Measurements from ENCODE around the gene LSG1.
"Not testable (repeated sequence)": the region's sequence is repeated elsewhere in the genome, so short reads cannot be mapped to it uniquely, and the experiment has no call there.

Gene LSG1

GRCh38 chr3:194615226-194615625, 56.8 kb downstream of the LSG1 start:
- no peak for DNase-seq

GRCh38 chr3:194612221-194612620, 59.8 kb downstream of the LSG1 start:
- peak in 1 of 2 experiments; percentile 4 for DNase-seq

GRCh38 chr3:194610689-194611088, 61.3 kb downstream of the LSG1 start:
- DNase-seq: no peak

- no peak for DNase-seq
Observed at GRCh38 chr3:194609601-194610000, 62.4 kb downstream of the LSG1 start.

- DNase-seq: no peak
Observed at GRCh38 chr3:194608981-194609380, 63.0 kb downstream of the LSG1 start.

GRCh38 chr3:194607592-194608389, 64.2 kb downstream of the LSG1 start:
- DNase-seq: no peak

GRCh38 chr3:194606941-194607340, 65.0 kb downstream of the LSG1 start:
- no peak for DNase-seq

GRCh38 chr3:194606163-194606562, 65.8 kb downstream of the LSG1 start:
- DNase-seq: no peak

- not testable (repeated sequence) for DNase-seq
Observed at GRCh38 chr3:194605314-194605713, 66.7 kb downstream of the LSG1 start.

GRCh38 chr3:194604837-194605236, 67.2 kb downstream of the LSG1 start:
- peak; percentile 13 to 52 for DNase-seq

- DNase-seq: no peak
Observed at GRCh38 chr3:194604126-194604525, 67.9 kb downstream of the LSG1 start.

- no peak for DNase-seq
Observed at GRCh38 chr3:194602669-194603171, 69.3 kb downstream of the LSG1 start.

- DNase-seq: no peak
Observed at GRCh38 chr3:194598771-194599557, 73.0 kb downstream of the LSG1 start.

- DNase-seq: no peak
Observed at GRCh38 chr3:194596906-194597305, 75.1 kb downstream of the LSG1 start.

- no peak for DNase-seq
Observed at GRCh38 chr3:194592798-194593752, 78.9 kb downstream of the LSG1 start.

Measured in Kasumi-1 (cell line).